Inferior parietal cortex (tissue), 1 donor: ENCODE measurements around the gene SIDT1.
"Not testable (repeated sequence)": the region's sequence is repeated elsewhere in the genome, so short reads cannot be mapped to it uniquely, and the experiment has no call there.

Experiments
- DNase-seq: peaks from one replicate; pipeline ENCODE4 v3.0.0-alpha.2; 2016; ENCODE audit errors: extremely low spot score

The SIDT1 gene

GRCh38 chr3:113634782-113635474 is 102.6 kb downstream of the SIDT1 start:
- DNase-seq = no peak

DNA sequence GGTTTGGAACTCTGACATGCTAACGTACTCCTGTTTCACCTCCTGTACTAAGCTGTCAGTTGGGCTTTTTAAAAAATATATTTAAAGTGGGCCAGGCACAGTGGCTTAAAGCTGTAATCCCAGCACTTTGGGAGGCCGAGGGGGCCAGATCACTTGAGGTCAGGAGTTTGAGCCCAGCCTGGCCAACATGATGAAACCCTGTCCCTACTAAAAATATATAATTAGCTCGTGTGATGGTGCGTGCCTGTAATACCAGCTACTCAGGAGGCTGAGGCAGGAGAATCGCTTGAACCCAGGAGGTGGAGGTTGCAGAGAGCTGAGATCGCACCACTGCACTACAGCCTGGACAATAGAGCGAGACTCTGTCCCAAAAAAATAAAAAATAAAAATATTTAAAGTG is 103.7 kb downstream of the SIDT1 start:
- DNase-seq = not testable (repeated sequence)

GRCh38 chr3:113637756-113638155 is 105.4 kb downstream of the SIDT1 start:
- DNase-seq = no peak

DNA sequence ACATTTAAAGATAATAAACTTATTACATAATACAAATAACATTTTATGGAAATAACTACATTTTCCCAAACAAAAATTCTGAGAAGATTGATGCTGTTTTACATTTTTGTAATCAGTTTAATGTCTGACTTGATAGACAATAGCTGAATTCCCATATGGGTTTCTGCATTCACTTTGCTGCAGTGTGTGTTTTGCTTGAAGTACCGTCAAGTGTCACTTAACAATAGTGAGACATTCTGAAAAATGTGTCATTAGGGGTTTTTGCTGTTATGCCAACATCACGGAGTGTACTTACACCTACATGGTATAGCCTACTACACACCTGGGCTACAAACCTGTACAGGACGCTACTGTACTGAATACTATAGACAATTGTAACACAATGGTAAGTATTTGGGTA is 106.6 kb downstream of the SIDT1 start:
- DNase-seq = no peak

DNA sequence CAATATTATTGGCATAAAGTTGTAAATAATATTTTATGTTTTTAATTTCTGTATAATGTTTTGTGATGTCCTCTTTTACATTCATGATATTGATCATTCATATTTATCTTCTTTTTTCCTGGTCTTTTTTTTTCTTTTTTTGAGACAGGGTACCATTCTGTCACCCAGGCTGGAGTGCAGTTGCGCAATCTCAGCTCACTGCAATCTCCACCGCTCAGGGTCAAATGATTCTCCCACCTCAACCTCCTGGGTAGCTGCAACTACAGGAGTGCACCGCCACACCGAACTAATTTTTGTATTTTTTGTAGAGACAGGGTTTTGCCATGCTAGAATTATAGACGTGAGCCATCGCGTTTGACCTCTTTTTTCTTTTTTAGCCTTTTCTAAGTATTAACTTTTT is 111.2 kb downstream of the SIDT1 start:
- no peak for DNase-seq

- no peak for DNase-seq
These were observed 116.2 kb downstream of the SIDT1 start for GRCh38 chr3:113648524-113648923.

DNA sequence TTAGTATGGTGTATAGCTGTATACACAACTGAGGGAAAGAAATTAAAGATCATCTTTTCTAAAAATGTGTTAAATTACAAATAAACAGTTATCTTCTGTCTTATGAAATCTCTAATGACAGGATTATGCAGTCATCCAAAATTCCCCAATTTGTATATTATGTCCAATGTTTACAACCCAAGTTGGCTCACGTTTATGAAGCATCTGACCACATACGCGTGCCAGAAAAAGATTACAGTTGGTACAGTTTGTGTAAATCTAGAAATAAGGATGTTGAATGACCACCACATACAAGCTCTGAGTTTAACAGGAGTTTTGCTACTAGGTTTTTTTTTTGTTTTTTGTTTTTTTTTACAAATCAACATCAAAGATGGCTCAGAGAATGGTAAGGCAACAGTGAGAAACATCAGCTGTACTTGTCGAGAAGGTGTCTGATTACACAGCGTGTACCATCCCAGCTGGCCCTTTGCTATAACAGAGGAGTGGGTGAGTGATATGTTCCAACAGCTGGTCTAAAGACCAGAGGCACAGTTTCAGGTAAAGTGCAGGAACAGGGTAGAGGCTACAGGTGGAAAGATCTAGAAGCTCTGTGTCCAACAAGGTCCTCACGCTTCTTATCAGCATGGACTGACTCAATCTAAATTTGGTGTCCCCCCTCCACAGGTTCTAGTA is 117.0 kb downstream of the SIDT1 start:
- no peak for DNase-seq

DNA sequence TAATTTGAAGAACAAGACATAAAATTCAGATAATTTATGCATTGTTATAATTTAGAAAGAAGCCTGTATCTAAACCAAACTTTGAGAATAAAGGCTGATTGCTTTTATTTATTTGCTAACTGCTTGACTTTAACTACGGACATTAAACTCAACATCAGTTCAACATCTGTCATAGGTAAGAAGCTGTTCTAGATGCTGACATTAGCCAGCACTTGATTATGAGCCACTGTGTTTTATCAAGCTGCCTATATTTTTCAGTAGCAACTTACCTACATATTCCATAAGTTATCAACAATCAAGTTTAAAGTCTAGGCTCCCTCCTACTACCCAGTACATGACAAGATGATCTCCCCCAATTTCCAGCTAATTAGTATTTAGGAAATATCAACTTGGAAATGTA is 122.0 kb downstream of the SIDT1 start:
- DNase-seq = no peak

- no peak for DNase-seq
These were observed 122.5 kb downstream of the SIDT1 start for GRCh38 chr3:113654851-113655250.

GRCh38 chr3:113658107-113658506 is 125.8 kb downstream of the SIDT1 start:
- no peak for DNase-seq

DNA sequence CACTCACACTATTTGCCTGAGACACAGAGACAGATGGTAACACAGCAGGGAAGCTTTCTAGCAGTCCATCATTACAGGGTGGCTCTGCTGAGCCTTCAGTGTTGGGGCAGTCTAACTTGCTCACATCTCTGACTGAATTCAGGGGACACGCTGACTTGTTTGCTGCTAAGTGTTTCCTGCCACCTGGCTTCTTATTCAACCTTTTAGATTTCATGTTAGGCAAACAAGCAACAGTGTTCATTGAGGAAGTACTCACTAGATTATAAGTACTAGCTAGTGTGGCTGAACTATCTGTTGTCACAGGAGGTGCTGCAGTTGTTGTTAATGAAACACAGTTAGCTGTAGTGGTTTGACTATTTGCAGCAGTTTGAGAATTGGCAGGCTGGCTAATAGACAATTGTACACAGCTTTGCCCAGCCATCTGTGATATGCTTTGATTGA is 126.8 kb downstream of the SIDT1 start:
- DNase-seq = no peak

DNA sequence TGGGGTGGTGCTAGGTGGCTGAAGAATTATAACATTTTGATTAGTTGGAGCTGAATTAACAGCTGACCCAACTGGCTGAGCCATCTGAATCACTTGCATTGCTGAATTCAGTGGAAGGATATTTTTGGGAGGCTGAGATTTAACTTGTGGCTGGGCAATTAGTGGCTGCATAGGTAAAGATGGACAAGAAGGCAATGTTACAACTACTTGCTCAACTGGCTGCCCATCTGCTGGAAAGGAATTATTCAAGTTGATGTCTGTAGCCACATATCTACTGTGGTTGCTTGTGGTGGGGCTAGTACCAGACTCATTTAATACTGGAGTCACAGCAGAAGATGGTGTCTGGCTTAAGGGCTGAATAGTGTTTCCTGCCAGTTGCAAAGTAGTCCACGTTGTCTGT is 127.6 kb downstream of the SIDT1 start:
- DNase-seq = no peak

GRCh38 chr3:113660458-113660857 is 128.1 kb downstream of the SIDT1 start:
- DNase-seq = no peak

- DNase-seq = no peak
These were observed 128.5 kb downstream of the SIDT1 start for GRCh38 chr3:113660896-113661295.

- no peak for DNase-seq
These were observed 130.5 kb downstream of the SIDT1 start for GRCh38 chr3:113662824-113663223.

DNA sequence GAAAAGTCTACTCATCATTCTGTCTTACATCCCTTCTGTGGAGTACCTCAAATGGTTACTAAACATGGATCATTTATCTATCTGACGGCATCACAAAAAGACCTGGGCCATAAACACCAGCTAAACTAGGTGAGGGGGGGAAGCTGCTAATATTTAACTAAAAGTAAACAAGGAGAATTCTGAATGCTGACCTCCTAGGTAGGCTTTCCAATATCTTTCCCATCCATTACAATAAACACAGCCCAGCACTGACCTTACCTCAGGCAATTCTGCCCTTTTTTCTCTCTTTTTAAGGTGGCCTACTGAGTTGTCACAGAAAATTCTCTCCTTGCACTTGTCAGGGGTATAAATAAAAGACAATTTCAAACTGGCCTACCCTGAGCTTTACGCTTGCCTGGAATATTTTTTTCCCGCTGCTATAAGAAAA is 131.0 kb downstream of the SIDT1 start:
- DNase-seq = no peak

GRCh38 chr3:113663761-113664160 is 131.4 kb downstream of the SIDT1 start:
- no peak for DNase-seq

- DNase-seq = no peak
These were observed 132.3 kb downstream of the SIDT1 start for GRCh38 chr3:113664523-113665094.

- DNase-seq = no peak
These were observed 135.7 kb downstream of the SIDT1 start for GRCh38 chr3:113668015-113668414.

DNA sequence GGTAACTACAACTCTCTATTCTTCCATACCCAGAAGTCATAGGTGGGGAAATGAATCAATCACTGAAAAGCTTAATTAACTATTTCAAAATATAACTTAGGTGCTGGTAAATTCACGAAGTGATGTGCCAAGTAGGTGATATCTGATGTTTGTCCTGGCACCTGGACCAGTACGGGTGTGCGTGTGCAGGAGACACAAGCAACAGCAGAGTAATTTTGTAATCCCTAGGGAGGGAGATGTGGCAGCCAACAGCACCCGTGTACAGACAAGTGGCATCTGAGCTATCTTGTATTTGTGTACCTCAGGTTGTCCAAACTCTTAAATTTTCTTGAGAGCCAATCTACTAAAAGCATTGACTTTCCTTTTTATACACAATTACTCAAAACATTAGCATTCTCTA is 141.2 kb downstream of the SIDT1 start:
- no peak for DNase-seq

- DNase-seq = no peak
These were observed 143.9 kb downstream of the SIDT1 start for GRCh38 chr3:113676261-113676660.

DNA sequence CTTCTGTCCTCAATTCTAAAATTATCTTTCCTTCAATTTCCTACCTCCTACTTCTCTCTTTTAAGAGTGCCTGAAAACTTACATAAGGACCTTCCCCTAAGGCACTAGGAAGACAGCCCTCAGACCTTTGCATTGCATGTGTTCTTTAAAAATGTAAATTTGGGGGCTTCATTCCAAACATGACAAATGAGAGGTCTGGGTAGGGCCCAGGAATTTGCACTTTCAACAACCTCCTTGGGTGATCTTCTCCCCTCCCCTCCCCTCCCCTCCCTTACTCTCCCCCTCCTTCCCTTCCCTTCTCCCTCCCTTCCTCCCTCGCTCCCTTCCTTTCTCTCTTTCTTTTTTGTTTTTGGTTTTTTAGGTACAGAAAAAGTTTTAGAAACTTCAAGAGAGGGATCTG is 145.4 kb downstream of the SIDT1 start:
- no peak for DNase-seq

- no peak for DNase-seq
These were observed 146.4 kb downstream of the SIDT1 start for GRCh38 chr3:113678773-113679172.
